K562 (cell line): ENCODE results near the gene COMMD1. TPM values are rescaled to one million over a fixed set of nuclear protein-coding genes. Genes with fewer than 3 reads are reported as not detected.

Experiments
- ATAC-seq: fragments of 200-7000 bp; cut with Tn5 transposase; 3 replicates; pipeline ENCODE4 v1.9.1; 2020; ENCODE audit warnings: moderate library complexity
- BruUV-seq: library from RNA; stranded (reverse); fragments of 400-500 nt; replicated peaks from 2 replicates; lab custom pipeline; 2021; lab: Mats Ljungman, UMichigan
- CTCF ChIA-PET: fragments of 300-600 bp; formaldehyde crosslinking; extraction: SDS; loops from one replicate; lab custom pipeline; 2021; ENCODE audit warnings: low intra/inter-chr PET ratio; lab: Yijun Ruan, JAX
- POLR2A ChIA-PET: fragments of 300-600, 350-650 bp; sonication (Branson Sonifier 250); formaldehyde crosslinking; extraction: SDS; loops from one replicate; lab custom pipeline; 2021; ENCODE audit warnings: antibody characterized with exemption, inconsistent platforms; lab: Yijun Ruan, JAX
- DNase-seq, 4 experiments: peaks; one replicate each; pipeline versions ENCODE4 v3.0.0 to v3.0.0-alpha.2; 2011 to 2018; ENCODE audit warnings: low spot score in 3 of 4, mixed read lengths in 3 of 4; ENCODE audit errors: extremely low read depth in 1 of 4
- FAIRE-seq: peaks from 2 replicates; lab custom pipeline; 2011; peaks lifted over from hg19 to GRCh38; lab: Jason Lieb, UNC
- H2AFZ ChIP-seq: 2 replicates; pipeline ENCODE4 v1.6.0; 2011; ENCODE audit warnings: low read depth, low read length, control low read depth, inconsistent platforms
- H3K27ac ChIP-seq: fragments of 200-600 bp; 3 replicates; pipeline ENCODE4 v1.8.0; 2011; ENCODE audit warnings: low read depth, mild to moderate bottlenecking, control low read depth, inconsistent platforms, low read length, moderate library complexity, mixed read lengths; ENCODE audit errors: extremely low read depth
- H3K27me3 ChIP-seq, 2 experiments: fragments of 300-600 bp in 1 of 2; 2 replicates in 1 of 2; 3 replicates in 1 of 2; pipeline versions ENCODE4 v1.6.0 to v1.8.0; 2011; ENCODE audit warnings: inconsistent platforms in 2 of 2, low read length in 2 of 2, mild to moderate bottlenecking in 1 of 2, mixed read lengths in 1 of 2, moderate library complexity in 1 of 2; ENCODE audit not compliant: control insufficient read depth in 2 of 2, insufficient read depth in 2 of 2
- H3K36me3 ChIP-seq: fragments of 300-600 bp; 3 replicates; pipeline ENCODE4 v1.8.0; 2011; ENCODE audit warnings: mild to moderate bottlenecking, low read length, inconsistent platforms; ENCODE audit not compliant: control insufficient read depth, insufficient read depth
- H3K4me1 ChIP-seq, 2 experiments: fragments of 200-600 bp in 1 of 2; replicated peaks in 1 of 2; 2 replicates in 1 of 2; 3 replicates in 1 of 2; pipeline versions ENCODE4 v1.5.1 to v1.8.0; 2011; ENCODE audit warnings: inconsistent platforms in 2 of 2, low read length in 2 of 2, mild to moderate bottlenecking in 1 of 2, mixed read lengths in 1 of 2, moderate library complexity in 1 of 2; ENCODE audit not compliant: control insufficient read depth in 2 of 2, insufficient read depth in 2 of 2
- H3K4me2 ChIP-seq: 2 replicates; pipeline ENCODE4 v1.6.1; 2011; ENCODE audit warnings: low read length, control low read depth, inconsistent platforms, mixed read lengths; ENCODE audit not compliant: insufficient read depth
- H3K4me3 ChIP-seq: fragments of 200-600 bp; sonication (generic), shearing (Covaris generic); 2 replicates; pipeline ENCODE4 v1.5.1; 2016; ENCODE audit warnings: control low read depth, inconsistent platforms
- H3K79me2 ChIP-seq: fragments of 200-600 bp; 3 replicates; pipeline ENCODE4 v1.8.0; 2011; ENCODE audit warnings: low read length, inconsistent platforms; ENCODE audit not compliant: control insufficient read depth, insufficient read depth
- H3K9ac ChIP-seq, 2 experiments: 2 replicates each; pipeline versions ENCODE4 v1.6.0 to v1.6.1; 2011; ENCODE audit warnings: low read depth in 2 of 2, low read length in 2 of 2, control low read depth in 1 of 2, inconsistent platforms in 1 of 2, mild to moderate bottlenecking in 1 of 2, mixed read lengths in 1 of 2; ENCODE audit not compliant: insufficient read depth in 1 of 2
- H3K9me1 ChIP-seq: one replicate; pipeline ENCODE4 v1.6.0; 2011; ENCODE audit warnings: inconsistent platforms, mild to moderate bottlenecking, low read length, moderate library complexity; ENCODE audit not compliant: control insufficient read depth, insufficient read depth
- H3K9me3 ChIP-seq: replicated peaks from 2 replicates; pipeline ENCODE4 v1.5.1; 2011; ENCODE audit warnings: low read depth, low read length, inconsistent platforms; ENCODE audit not compliant: control insufficient read depth, insufficient read depth
- H4K20me1 ChIP-seq: replicated peaks from 2 replicates; pipeline ENCODE4 v1.6.1; 2011; ENCODE audit warnings: low read length, inconsistent platforms, mixed read lengths; ENCODE audit not compliant: control insufficient read depth, insufficient read depth
- ATF6 ChIP-seq: sonication (generic); formaldehyde crosslinking; IDR thresholded peaks from 2 replicates; pipeline ENCODE4 v1.4.0; 2020; ENCODE audit warnings: mild to moderate bottlenecking, missing genetic modification reagents
- CBX1 ChIP-seq: sonication (generic); IDR thresholded peaks from 2 replicates; pipeline ENCODE4 v1.6.1; 2016; ENCODE audit warnings: antibody characterized with exemption, low read depth, mild to moderate bottlenecking
- CTBP1 ChIP-seq: fragments of 450-650 bp; IDR thresholded peaks from 2 replicates; pipeline ENCODE4 v1.6.1; 2016; ENCODE audit warnings: borderline replicate concordance
- GABPB1 ChIP-seq: sonication (generic); formaldehyde crosslinking; IDR thresholded peaks from 2 replicates; pipeline ENCODE4 v1.8.0; 2022; ENCODE audit warnings: mild to moderate bottlenecking, missing genetic modification reagents
- HDGF ChIP-seq: fragments of 450-650 bp; IDR thresholded peaks from 2 replicates; pipeline ENCODE4 v1.6.1; 2016
- MEF2A ChIP-seq: IDR thresholded peaks from 2 replicates; pipeline ENCODE4 v1.6.1; 2011; ENCODE audit warnings: low read depth, mild to moderate bottlenecking, low read length, moderate library complexity; ENCODE audit not compliant: control insufficient read depth
- NR0B1 ChIP-seq: fragments of 450-650 bp; IDR thresholded peaks from one replicate; pipeline ENCODE4 v1.6.1; 2018; ENCODE audit warnings: mild to moderate bottlenecking, moderate library complexity; ENCODE audit not compliant: partially characterized antibody
- SIX5 ChIP-seq, 2 experiments: IDR thresholded peaks; 2 replicates each; pipeline ENCODE4 v1.6.1; 2011; ENCODE audit warnings: low read length in 2 of 2, borderline replicate concordance in 1 of 2, low read depth in 1 of 2, mild to moderate bottlenecking in 1 of 2, moderate library complexity in 1 of 2; ENCODE audit not compliant: insufficient read depth in 1 of 2
- ZNF124 ChIP-seq: sonication (generic); formaldehyde crosslinking; IDR thresholded peaks from 2 replicates; pipeline ENCODE4 v1.8.1; 2022; ENCODE audit warnings: missing genetic modification reagents
- ZNF212 ChIP-seq: fragments of 450-650 bp; formaldehyde crosslinking; IDR thresholded peaks from 2 replicates; pipeline ENCODE4 v1.4.0; 2020; ENCODE audit warnings: mild to moderate bottlenecking
- ZNF507 ChIP-seq: conservative IDR thresholded peaks from 2 replicates; pipeline ENCODE4 v1.6.1; 2017; ENCODE audit warnings: missing genetic modification characterization, missing compliant biosample characterization
- in situ Hi-C: fragments of 300-500 bp; cut with MboI; formaldehyde crosslinking; loops from 4 replicates; pipeline ENCODE4 v1.15.0; 2018; ENCODE audit warnings: inconsistent platforms, mixed read lengths
- intact Hi-C: fragments of 100-400 bp; cut with micrococcal nuclease; formaldehyde crosslinking; loops from 2 replicates; pipeline ENCODE4 v1.14.2; 2022
- polyA plus RNA-seq, 8 experiments: library from polyadenylated mRNA; depleted of rRNA in 4 of 8; stranded (reverse) in 5 of 8; unstranded in 3 of 8; fragments of >200 nt; fragmentation: Nextera tagmentation in 2 of 8; fragmentation: Illumina TruSeq in 1 of 8; extraction: Ambion mirVana in 2 of 8; extraction: Trizol in 1 of 8; gene quantifications; 2 replicates each; pipeline versions ENCODE4 v1.2.1 to v1.2.3, GENCODE V29; 2011 to 2014; ENCODE audit warnings: inconsistent platforms in 1 of 8, missing spikeins in 1 of 8
- total RNA-seq, 7 experiments: library from RNA; depleted of rRNA in 6 of 7; stranded (reverse); fragments of >200 nt in 6 of 7; fragmentation: Illumina TruSeq in 2 of 7; extraction: Trizol in 2 of 7; gene quantifications; 2 replicates each; pipeline versions ENCODE4 v1.2.1 to v1.2.3, GENCODE V29; 2011 to 2021; ENCODE audit warnings: low replicate concordance in 1 of 7
- TF ChIP-seq, protein P1 (sequence below): fragments of 450-650 bp; formaldehyde crosslinking; IDR thresholded peaks from 2 replicates; pipeline ENCODE4 v1.4.0; 2022; ENCODE audit warnings: missing genetic modification characterization
- TF ChIP-seq, protein P2 (sequence below): fragments of 250-450 bp; sonication (Bioruptor Pico); IDR thresholded peaks from 2 replicates; pipeline ENCODE4 v1.9.0; 2021; ENCODE audit warnings: mild to moderate bottlenecking, inconsistent platforms
- TF ChIP-seq, protein P3 (sequence below): fragments of 250-450 bp; sonication (Bioruptor Pico); IDR thresholded peaks from 2 replicates; pipeline ENCODE4 v1.5.0; 2021

The COMMD1 gene
- total and polyA plus RNA-seq, 9 of the 15 experiments (the other 6 are each of a cell fraction or from before 2014, with no cell fraction given): 14.4 to 77.0 (median 21.4) TPM

- TF ChIP-seq, protein P1, sequence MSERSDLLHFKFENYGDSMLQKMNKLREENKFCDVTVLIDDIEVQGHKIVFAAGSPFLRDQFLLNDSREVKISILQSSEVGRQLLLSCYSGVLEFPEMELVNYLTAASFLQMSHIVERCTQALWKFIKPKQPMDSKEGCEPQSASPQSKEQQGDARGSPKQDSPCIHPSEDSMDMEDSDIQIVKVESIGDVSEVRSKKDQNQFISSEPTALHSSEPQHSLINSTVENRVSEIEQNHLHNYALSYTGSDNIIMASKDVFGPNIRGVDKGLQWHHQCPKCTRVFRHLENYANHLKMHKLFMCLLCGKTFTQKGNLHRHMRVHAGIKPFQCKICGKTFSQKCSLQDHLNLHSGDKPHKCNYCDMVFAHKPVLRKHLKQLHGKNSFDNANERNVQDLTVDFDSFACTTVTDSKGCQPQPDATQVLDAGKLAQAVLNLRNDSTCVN (CRISPR knock-in tag): no peak
- TF ChIP-seq SIX5 (IDR thresholded peaks at IDR 0.05; ENCODE audit: borderline replicate concordance in 1 of 2, insufficient read depth in 1 of 2, low read depth in 1 of 2, low read length in 2 of 2): no peak
- no peak for TF ChIP-seq MEF2A
- TF ChIP-seq GABPB1 (CRISPR knock-in tag): no peak
- no peak for TF ChIP-seq ZNF212 (CRISPR knock-in tag)
- TF ChIP-seq ZNF124 (CRISPR knock-in tag): no peak
Observed at GRCh38 chr2:62056341-62056740, 150.9 kb downstream of the COMMD1 start (continued).

DNA sequence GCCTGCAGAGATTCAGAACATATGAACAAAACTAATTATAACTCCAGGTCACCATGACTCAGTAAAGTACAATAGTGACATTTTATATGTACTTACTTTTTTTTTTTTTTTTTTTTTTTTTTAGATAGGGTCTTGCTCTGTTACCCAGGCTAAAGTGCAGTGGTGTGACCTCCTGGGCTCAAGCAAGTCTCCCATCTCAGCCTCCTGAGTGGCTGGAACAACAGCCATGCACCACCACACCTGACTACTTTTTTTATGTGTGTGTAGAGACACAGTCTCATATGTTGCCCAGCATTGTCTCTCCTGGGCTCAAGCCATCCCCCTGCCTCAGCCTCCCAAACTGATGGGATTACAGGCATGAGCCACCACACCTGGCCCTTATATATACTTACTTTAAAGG lies 159.8 kb downstream of the COMMD1 start:
- intact Hi-C loops: no loop called here
- ChIA-PET CTCF (no interaction called here), POLR2A (interaction anchor here (1.6 kb wide), 1 partner anchor 10 kb away, joined by 4 read pairs; no protein-coding TSS in a partner anchor)
- Histone ChIP-seq H3K9me1 (no peaks in the 10 kb centered on the region), H4K20me1 (no peaks in the 10 kb centered on the region), H3K4me3 (no peak overlapping the region), H3K27me3 (no peaks in the 10 kb centered on the region), H3K27ac (no peak overlapping the region), H3K9me3 (no peaks in the 10 kb centered on the region), H3K9ac (no peak overlapping the region), H3K36me3 (no peaks in the 10 kb centered on the region), H3K79me2 (no peaks in the 10 kb centered on the region), H3K4me2 (no peak overlapping the region), H3K4me1 (no peaks in the 10 kb centered on the region), H2AFZ (no peak overlapping the region)
- ATAC-seq (no peak), FAIRE-seq (no peak), DNase-seq (no peak)
- no TSS peak for BruUV-seq
- in situ Hi-C loops: no loop called here
- no peak for TF ChIP-seq CBX1
- TF ChIP-seq NR0B1: no peak
- TF ChIP-seq HDGF: no peak
- TF ChIP-seq, protein P2, sequence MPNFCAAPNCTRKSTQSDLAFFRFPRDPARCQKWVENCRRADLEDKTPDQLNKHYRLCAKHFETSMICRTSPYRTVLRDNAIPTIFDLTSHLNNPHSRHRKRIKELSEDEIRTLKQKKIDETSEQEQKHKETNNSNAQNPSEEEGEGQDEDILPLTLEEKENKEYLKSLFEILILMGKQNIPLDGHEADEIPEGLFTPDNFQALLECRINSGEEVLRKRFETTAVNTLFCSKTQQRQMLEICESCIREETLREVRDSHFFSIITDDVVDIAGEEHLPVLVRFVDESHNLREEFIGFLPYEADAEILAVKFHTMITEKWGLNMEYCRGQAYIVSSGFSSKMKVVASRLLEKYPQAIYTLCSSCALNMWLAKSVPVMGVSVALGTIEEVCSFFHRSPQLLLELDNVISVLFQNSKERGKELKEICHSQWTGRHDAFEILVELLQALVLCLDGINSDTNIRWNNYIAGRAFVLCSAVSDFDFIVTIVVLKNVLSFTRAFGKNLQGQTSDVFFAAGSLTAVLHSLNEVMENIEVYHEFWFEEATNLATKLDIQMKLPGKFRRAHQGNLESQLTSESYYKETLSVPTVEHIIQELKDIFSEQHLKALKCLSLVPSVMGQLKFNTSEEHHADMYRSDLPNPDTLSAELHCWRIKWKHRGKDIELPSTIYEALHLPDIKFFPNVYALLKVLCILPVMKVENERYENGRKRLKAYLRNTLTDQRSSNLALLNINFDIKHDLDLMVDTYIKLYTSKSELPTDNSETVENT: no peak
- no peak for TF ChIP-seq CTBP1
- no peak for TF ChIP-seq ATF6 (CRISPR knock-in tag)
- TF ChIP-seq ZNF507 (tag): no peak
- TF ChIP-seq, protein P3, sequence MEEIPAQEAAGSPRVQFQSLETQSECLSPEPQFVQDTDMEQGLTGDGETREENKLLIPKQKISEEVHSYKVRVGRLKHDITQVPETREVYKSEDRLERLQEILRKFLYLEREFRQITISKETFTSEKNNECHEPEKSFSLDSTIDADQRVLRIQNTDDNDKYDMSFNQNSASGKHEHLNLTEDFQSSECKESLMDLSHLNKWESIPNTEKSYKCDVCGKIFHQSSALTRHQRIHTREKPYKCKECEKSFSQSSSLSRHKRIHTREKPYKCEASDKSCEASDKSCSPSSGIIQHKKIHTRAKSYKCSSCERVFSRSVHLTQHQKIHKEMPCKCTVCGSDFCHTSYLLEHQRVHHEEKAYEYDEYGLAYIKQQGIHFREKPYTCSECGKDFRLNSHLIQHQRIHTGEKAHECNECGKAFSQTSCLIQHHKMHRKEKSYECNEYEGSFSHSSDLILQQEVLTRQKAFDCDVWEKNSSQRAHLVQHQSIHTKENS: no peak
